Parathyroid adenoma (tissue), 2 donors: ENCODE measurements around the gene DCAF10.
"Not testable (repeated sequence)": the region's sequence is repeated elsewhere in the genome, so short reads cannot be mapped to it uniquely, and the experiment has no call there.

ENCODE experiments used
- H2AFZ ChIP-seq: fragments of 300-600 bp; sonication (generic); one replicate; pipeline ENCODE4 v1.7.0; 2017; ENCODE audit warnings: antibody characterized with exemption, mild to moderate bottlenecking
- H3K27ac ChIP-seq: fragments of 300-600 bp; sonication (generic); one replicate; pipeline ENCODE4 v1.7.0; 2017
- H3K27me3 ChIP-seq: fragments of 300-600 bp; sonication (generic); one replicate; pipeline ENCODE4 v1.7.0; 2017; ENCODE audit warnings: low read length; ENCODE audit not compliant: control insufficient read depth, insufficient read depth
- H3K36me3 ChIP-seq: fragments of 300-600 bp; sonication (generic); one replicate; pipeline ENCODE4 v1.7.0; 2017; ENCODE audit warnings: low read length; ENCODE audit not compliant: control insufficient read depth, insufficient read depth
- H3K4me1 ChIP-seq: fragments of 300-600 bp; sonication (generic); one replicate; pipeline ENCODE4 v1.7.0; 2017; ENCODE audit warnings: control low read depth
- H3K4me2 ChIP-seq: fragments of 300-600 bp; sonication (generic); one replicate; pipeline ENCODE4 v1.7.0; 2017; ENCODE audit warnings: low read length
- H3K4me3 ChIP-seq: fragments of 300-600 bp; sonication (generic); one replicate; pipeline ENCODE4 v1.7.0; 2017; ENCODE audit warnings: low read depth, low read length
- H3K79me2 ChIP-seq: fragments of 300-600 bp; sonication (generic); one replicate; pipeline ENCODE4 v1.7.0; 2017; ENCODE audit warnings: control low read depth
- H3K9ac ChIP-seq: fragments of 300-600 bp; sonication (generic); one replicate; pipeline ENCODE4 v1.7.0; 2017; ENCODE audit warnings: mild to moderate bottlenecking
- H3K9me3 ChIP-seq: fragments of 300-600 bp; sonication (generic); one replicate; pipeline ENCODE4 v1.7.0; 2017; ENCODE audit warnings: low read length; ENCODE audit not compliant: control insufficient read depth
- TF ChIP-seq, protein P1 (sequence below): fragments of 300-600 bp; sonication (generic); IDR thresholded peaks from one replicate; pipeline ENCODE4 v1.7.0; 2017; ENCODE audit warnings: antibody characterized with exemption, mild to moderate bottlenecking
- donor health status: primary hyperparathyroidism.

DCAF10 gene

DNA sequence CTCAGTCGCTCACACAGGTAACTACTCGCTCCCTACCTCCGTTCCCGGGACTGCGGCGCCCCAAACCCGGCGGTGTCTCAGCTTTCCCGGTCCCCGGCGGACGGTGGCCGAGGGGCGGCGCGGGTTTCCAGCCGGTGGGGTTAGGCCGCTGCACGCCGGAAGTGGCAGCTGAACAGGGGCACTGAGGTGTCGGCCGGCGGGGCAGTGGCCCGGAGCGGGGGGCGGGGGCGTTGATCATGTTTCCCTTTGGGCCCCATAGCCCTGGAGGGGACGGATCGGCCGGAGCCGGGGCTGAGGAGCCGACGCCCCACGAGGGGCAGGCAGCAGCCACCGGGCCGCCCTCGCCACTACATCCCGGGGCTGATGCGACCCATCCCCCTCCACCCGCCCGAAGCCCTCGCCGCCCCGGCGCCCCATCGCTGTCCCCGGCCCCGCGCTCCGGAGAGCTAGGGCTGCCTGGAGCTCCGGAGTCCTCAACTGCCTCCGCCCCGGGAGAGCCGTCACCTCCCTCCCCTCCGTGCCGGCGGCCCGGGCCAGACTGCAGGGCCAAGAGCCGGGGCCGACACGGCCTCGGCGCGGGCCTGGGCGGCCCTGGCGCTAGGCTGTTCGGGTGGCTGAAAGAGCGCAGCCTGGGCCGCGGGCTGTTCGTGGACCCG lies at the start of gene DCAF10:
Gene DCAF10, plus strand, starts transcription at position 167 of the 656 bp plus-strand sequence. Its CDS starts 70 bp downstream, at position 237.
- no peaks in the 10 kb centered on the region for H3K27me3 ChIP-seq
- TF ChIP-seq, protein P1, sequence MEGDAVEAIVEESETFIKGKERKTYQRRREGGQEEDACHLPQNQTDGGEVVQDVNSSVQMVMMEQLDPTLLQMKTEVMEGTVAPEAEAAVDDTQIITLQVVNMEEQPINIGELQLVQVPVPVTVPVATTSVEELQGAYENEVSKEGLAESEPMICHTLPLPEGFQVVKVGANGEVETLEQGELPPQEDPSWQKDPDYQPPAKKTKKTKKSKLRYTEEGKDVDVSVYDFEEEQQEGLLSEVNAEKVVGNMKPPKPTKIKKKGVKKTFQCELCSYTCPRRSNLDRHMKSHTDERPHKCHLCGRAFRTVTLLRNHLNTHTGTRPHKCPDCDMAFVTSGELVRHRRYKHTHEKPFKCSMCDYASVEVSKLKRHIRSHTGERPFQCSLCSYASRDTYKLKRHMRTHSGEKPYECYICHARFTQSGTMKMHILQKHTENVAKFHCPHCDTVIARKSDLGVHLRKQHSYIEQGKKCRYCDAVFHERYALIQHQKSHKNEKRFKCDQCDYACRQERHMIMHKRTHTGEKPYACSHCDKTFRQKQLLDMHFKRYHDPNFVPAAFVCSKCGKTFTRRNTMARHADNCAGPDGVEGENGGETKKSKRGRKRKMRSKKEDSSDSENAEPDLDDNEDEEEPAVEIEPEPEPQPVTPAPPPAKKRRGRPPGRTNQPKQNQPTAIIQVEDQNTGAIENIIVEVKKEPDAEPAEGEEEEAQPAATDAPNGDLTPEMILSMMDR = no peak
- peaks cover 17% of the 10 kb centered on the region for H3K79me2 ChIP-seq

GRCh38 chr9:37751186-37751585 lies 49.4 kb upstream of the DCAF10 start:
- no peaks in the 10 kb centered on the region for H3K9me3 ChIP-seq
- no peaks in the 10 kb centered on the region for H3K4me1 ChIP-seq
- no peak overlapping the region for H3K4me3 ChIP-seq
- no peak overlapping the region for H3K4me2 ChIP-seq
- H3K36me3 ChIP-seq = no peaks in the 10 kb centered on the region
- H3K27me3 ChIP-seq = no peaks in the 10 kb centered on the region
- TF ChIP-seq, protein P1 = no peak
- H3K79me2 ChIP-seq = peaks cover 3% of the 10 kb centered on the region
- no peak overlapping the region for H3K27ac ChIP-seq
- H3K9ac ChIP-seq = no peak overlapping the region
- H2AFZ ChIP-seq = no peak overlapping the region

More for the DNA sequence above, at the start of gene DCAF10:
- peak within 1 kb of the TSS; percentile 70 for H3K27ac ChIP-seq
- H3K9me3 ChIP-seq = no peaks in the 10 kb centered on the region
- peak within 1 kb of the TSS; percentile 76 for H3K4me3 ChIP-seq
- peak within 1 kb of the TSS; percentile 95 for H3K4me2 ChIP-seq
- no peaks in the 10 kb centered on the region for H3K4me1 ChIP-seq
- H2AFZ ChIP-seq = peak within 1 kb of the TSS; percentile 91
- H3K36me3 ChIP-seq = no peaks in the 10 kb centered on the region
- H3K9ac ChIP-seq = peak within 1 kb of the TSS; percentile 53

- not testable (repeated sequence) for H3K4me2 ChIP-seq, H3K4me1 ChIP-seq, H3K27me3 ChIP-seq, H2AFZ ChIP-seq, H3K79me2 ChIP-seq, H3K4me3 ChIP-seq, H3K36me3 ChIP-seq, H3K27ac ChIP-seq, H3K9me3 ChIP-seq, H3K9ac ChIP-seq
These were observed 48.9 kb upstream of the DCAF10 start for GRCh38 chr9:37751704-37752103.

DNA sequence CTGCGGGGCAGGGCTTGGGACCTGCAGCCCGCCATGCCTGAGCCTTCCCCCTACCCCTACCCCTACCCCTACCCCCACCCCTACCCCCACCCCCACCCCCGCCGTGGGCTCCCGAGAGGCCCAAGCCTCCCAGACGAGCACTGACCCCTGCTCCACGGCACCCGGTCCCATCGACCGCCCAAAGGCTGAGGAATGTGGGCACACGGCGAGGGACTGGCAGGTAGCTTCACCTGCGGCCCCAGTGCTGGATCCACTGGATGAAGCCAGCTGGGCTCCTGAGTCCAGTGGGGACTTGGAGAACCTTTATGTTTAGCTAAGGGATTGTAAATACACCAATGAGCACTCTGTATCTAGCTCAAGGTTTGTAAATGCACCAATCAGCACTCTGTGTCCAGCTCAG lies 48.5 kb upstream of the DCAF10 start:
- not testable (repeated sequence) for H3K27me3 ChIP-seq, H3K9ac ChIP-seq, H3K4me2 ChIP-seq, H3K9me3 ChIP-seq, H2AFZ ChIP-seq, H3K4me3 ChIP-seq, H3K4me1 ChIP-seq, H3K27ac ChIP-seq, H3K36me3 ChIP-seq, H3K79me2 ChIP-seq

- no peak overlapping the region for H3K27ac ChIP-seq
- no peaks in the 10 kb centered on the region for H3K36me3 ChIP-seq
- H3K9me3 ChIP-seq = no peaks in the 10 kb centered on the region
- H3K79me2 ChIP-seq = peaks cover 3% of the 10 kb centered on the region
- no peaks in the 10 kb centered on the region for H3K27me3 ChIP-seq
- peak overlapping the region; percentile 92 for H2AFZ ChIP-seq
- H3K4me1 ChIP-seq = no peaks in the 10 kb centered on the region
- peak overlapping the region; percentile 72 for H3K4me2 ChIP-seq
- H3K4me3 ChIP-seq = peak overlapping the region; percentile 58
- TF ChIP-seq, protein P1 = no peak
- H3K9ac ChIP-seq = no peak overlapping the region
These were observed 47.7 kb upstream of the DCAF10 start for GRCh38 chr9:37752642-37753488.
